NCI-H1105 (cell line): ENCODE results near the gene TNFRSF6B.
"Not testable (repeated sequence)": the region's sequence is repeated elsewhere in the genome, so short reads cannot be mapped to it uniquely, and the experiment has no call there.

Experiments
- DNase-seq: peaks from one replicate; lab custom pipeline; 2025; lab: John Stamatoyannopoulos, UW

Gene TNFRSF6B

DNA sequence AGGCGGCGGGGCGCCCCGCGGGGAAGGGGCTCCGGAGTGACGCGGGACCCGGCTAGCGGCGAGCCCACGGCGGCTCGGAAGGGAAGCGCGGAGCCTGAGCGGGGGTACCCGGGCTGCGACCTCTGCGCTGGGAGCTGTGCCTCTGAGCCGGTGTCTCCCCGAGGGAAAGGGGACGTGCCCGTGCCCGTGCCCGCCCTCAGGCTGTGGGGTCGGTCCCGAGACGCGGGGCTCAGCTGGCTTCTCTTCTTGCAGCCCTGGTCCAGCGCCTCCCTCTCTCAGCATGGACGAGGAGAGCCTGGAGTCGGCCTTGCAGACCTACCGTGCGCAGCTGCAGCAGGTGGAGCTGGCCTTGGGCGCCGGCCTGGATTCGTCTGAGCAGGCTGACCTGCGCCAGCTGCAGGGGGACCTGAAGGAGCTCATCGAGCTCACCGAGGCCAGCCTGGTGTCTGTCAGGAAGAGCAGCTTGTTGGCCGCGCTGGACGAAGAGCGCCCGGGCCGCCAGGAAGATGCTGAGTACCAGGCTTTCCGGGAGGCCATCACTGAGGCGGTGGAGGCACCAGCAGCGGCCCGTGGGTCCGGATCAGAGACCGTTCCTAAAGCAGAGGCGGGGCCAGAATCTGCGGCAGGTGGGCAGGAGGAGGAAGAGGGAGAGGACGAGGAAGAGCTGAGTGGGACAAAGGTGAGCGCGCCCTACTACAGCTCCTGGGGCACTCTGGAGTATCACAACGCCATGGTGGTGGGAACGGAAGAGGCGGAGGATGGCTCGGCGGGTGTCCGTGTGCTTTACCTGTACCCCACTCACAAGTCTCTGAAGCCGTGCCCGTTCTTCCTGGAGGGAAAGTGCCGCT lies 12.1 kb downstream of the TNFRSF6B start:
- DNase-seq: no peak

DNA sequence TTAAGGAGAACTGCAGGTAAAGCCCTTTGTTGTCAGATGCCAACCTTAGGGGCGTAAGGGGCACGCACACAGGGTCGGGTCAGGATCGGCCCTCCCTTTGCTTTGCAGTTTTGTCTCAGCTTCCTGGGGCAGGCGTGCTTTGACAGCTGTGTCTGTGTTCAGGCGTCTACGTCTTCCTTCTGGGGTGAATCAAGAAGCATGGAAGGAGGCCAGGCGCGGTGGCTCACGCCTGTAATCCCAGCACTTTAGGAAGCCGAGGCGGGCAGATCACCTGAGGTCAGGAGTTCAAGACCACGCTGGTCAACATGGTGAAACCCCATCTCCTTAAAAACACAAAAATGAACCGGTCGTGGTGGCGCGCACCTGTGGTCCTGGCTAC lies 12.7 kb downstream of the TNFRSF6B start:
- no peak for DNase-seq

DNA sequence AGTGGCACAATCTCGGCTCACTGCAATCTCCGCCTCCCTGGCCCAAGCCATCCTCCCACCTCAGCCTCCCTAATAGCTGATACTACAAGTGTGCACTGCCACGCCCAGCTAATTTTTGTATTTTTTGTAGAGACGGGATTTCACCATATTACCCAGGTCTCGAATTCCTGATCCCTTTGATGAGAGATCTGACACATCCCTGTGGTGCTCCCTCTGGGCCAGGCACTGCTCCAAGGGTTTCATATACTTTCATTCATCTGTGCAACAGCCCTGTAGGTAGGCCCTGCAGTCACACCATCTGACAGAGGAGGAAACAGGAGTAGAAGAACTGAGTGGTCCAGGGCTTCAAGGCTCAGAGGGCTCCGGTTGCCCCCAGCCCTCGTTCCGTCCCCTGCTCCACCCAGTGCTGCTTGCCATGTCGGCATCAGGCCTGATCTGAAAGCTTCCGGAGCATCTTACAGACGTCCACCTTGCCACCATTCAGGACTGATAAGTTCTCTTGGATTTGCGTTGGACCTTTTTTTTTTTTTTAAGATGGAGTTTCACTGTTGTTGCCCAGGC lies 14.7 kb downstream of the TNFRSF6B start:
- no peak for DNase-seq

DNA sequence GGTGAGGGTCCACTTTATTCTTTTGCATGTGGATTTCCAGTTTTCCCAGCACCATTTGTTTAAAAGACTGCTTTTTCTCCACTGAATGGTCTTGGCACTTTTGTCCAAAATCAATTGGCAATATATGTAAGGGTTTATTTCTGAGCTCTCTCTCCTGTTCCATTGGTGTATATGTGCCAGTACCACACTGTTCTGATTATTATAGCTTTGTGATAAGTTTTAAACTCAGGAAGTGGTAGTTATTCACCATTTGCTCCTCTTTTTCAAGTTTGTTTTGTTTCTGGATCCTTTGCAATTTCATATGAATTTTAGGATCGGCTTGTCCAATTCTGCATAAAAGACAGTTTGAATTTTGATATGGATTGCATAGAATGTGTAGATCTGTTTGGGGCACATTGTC lies 15.7 kb downstream of the TNFRSF6B start:
- DNase-seq: no peak

DNA sequence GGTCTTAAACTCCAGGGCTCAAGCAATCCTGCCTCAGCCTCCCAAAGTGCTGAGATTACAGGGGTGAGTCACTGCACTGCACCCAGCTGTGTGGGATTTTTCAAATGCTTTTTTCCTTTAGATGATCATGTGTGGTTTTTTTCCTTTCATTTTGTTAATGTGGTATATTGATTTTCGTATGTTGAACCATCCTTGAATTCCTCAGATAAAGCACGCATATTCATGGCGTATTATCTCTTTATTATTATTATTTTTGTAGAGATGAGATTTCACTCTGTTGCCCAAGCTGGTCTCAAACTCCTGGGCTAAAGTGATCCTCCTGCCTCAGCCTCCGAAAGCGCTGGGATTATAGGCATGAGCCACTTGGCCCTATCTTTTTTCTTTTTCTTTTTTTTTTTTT lies 18.4 kb downstream of the TNFRSF6B start:
- no peak for DNase-seq

DNA sequence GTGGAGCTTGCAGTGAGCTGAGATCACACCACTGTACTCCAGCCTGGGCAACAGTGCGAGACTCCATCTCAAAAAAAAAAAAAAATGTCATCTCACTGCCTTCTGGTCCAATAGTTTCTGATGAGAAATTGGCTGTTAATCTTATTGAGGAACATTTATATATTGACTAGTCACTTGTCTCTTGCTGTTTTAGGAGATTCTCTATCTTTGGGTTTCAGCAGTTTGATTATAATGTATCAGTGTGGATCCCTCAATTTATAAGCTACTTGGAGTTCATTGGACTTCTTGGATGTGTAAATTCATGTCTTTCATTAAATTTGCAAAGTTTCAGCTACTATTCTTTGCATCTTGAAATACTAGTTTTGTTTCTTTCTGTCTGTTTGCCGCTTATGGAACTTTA lies 22.5 kb downstream of the TNFRSF6B start:
- DNase-seq: no peak

DNA sequence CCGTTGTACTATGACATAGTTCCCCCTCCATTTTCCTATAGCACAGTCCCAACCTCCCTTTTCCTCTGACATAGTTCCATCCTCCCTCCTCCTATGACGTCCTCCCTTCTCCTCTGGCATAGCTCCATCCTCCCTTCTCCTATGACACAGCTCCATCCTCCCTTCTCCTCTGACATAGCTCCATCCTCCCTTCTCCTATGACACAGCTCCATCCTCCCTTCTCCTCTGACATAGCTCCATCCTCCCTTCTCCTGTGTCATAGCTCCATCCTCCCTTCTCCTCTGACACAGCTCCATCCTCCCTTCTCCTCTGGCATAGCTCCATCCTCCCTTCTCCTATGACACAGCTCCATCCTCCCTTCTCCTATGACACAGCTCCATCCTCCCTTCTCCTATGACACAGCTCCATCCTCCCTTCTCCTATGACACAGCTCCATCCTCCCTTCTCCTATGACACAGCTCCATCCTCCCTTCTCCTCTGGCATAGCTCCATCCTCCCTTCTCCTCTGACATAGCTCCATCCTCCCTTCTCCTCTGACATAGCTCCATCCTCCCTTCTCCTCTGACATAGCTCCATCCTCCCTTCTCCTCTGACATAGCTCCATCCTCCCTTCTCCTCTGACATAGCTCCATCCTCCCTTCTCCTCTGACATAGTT lies 26.6 kb downstream of the TNFRSF6B start:
- not testable (repeated sequence) for DNase-seq

DNA sequence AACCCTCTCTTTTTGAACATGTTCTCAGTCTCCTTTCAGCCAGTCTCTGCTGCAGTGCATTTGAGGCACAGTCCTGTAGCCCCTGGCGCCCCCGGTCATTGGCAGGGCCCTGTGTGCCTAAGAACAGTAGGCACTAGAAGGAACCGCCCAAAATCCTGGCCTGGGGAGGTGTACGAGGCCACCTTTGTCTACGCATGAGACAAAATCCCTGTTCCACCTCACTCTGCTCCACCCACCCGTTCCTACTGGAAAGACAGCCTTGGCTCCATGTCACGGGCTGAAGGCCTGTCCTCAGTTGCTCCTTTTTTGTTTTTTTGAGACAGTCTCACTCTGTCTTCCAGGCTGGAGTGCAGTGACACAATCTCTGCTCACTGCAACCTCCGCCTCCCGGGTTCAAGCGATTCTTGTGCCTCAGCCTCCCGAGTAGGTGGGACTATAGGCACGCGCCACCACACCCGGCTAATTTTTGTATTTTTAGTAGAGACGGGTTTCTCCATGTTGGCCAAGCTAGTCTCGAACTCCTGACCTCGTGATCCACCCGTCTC lies 33.8 kb downstream of the TNFRSF6B start:
- not testable (repeated sequence) for DNase-seq

DNA sequence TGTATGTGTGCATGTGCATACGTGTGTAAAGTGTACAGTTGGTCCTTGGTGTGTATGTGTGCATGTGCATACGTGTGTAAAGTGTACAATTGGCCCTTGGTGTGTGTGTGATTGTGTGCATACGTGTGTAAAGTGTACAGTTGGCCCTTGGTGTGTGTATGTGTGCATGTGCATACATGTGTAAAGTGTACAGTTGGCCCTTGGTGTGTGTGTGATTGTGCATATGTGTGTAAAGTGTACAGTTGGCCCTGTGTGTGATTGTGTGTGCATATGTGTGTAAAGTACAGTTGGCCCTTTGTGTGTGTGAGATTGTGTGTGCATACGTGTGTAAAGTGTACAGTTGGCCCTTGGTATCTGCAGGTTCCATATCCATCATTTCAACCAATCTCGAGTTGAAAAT lies 35.0 kb downstream of the TNFRSF6B start:
- DNase-seq: no peak

DNA sequence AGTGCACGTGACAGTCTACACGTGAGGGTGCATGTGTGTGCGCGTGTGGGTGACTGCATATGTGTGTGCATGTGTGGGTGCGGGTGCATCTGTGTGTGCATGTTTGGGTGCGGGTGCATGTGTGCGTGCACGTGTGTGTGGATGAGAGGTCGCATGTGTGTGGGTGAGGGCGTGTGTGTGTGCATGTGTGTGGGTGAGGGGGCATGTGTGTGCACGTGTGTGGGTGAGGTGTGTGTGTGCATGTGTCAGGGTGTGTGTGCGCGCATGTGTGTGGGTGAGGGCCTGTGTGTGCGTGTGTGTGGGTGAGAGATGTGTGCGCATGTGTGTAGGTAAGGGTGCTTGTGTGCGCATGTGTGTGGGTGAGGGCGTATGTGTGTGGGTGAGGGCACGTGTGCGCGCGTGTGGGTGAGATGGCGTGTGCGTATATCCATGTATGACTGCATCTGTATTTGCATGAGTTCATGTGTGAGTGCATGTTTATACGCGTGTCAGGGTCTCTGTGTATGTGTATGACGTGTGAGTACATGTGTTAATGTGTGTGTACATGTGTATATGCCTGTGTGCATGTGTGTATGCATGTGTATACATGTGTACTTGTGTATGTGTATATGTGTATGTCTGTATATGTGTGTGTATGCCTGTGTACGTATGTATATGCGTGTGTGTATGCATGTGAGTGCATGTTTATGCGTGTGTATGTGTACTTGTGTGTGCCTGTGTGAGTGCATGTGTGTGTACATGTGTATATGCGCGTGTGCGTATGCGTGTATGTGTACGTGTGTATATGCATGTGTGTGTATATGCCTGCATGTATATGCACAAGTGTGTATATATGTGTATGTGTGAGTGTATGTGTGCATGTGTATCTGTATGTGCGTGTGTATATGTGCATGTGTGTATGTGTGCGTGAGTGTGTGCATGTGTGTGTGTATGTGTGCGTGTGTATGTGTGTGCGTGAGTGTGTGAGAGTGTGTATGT lies 36.0 kb downstream of the TNFRSF6B start:
- DNase-seq: no peak

DNA sequence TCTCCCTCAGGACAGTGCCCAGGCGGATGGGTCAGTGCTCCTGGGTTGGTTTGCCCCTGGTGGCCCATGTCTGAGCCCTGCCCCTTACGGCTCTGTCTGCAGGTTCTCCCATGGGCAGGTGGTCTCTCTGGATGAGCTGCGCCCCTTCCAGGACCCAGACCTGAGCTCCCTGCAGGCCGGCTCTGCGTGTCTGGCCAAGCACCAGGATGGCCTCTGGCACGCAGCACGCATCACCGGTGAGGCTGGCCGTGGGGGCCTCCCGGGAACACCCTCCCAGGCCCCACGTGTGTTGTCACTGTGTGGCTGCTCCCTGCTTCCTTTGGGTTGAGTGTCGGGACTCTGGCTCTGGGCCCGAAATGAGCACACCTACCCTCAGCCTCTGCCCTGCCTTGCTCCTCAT lies 36.7 kb downstream of the TNFRSF6B start:
- DNase-seq: no peak

DNA sequence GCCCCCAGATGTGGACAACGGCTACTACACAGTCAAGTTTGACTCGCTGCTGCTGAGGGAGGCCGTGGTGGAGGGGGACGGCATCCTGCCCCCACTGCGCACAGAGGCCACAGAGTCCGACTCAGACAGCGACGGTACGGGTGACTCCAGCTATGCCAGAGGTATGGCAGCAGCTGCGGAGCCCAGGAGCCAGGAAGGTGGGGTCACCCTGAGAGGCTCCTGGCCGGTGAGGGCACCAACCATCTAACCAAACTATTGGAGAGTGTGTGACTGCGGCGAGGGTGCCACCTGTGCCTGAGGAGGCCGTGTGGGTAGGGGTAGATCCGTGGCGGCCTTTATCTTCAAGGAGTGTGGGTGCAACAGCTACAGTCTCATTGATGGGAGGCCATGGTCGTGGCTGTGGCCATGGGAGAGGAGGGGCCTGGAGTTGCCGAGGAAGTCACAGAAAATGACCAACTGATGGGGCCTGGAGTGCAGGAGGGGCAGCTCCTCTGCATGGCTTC lies 37.2 kb downstream of the TNFRSF6B start:
- no peak for DNase-seq

DNA sequence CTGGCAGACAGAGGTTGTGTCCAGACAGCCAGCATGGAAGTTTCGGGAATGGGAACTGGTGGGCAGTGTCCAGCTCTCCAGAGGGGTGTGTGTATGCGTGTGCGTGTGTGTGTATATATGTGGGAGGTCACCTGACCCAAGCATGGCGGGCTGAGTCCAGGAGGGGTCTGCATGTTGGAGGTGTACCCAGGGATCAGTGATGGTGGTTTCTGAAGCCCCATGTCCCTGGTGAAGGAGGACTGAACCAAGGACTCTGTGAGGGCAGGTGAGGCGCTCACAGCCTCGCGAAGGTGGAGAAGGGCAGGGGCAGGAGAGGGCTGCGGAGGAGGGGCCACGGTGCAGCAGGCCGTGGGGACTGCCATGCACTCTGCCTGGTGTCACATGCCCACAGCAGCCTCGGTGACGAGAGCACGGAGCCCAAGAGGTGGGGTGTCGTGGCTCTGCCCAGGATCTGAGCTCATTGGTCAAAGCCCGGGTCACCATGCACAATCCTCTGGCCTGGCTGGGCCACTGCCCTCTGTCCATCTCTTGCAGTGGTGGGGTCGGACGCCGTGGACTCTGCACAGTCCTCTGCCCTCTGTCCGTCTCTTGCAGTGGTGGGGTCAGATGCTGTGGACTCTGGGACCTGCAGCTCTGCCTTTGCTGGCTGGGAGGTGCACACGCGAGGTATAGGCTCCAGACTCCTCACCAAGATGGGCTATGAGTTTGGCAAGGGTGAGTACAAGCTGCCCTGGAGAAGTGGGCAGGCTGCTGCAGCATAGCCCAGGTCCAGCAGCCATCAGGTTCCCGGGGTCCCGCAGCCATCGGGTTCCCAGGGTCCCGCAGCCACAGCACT lies 37.9 kb downstream of the TNFRSF6B start:
- no peak for DNase-seq

DNA sequence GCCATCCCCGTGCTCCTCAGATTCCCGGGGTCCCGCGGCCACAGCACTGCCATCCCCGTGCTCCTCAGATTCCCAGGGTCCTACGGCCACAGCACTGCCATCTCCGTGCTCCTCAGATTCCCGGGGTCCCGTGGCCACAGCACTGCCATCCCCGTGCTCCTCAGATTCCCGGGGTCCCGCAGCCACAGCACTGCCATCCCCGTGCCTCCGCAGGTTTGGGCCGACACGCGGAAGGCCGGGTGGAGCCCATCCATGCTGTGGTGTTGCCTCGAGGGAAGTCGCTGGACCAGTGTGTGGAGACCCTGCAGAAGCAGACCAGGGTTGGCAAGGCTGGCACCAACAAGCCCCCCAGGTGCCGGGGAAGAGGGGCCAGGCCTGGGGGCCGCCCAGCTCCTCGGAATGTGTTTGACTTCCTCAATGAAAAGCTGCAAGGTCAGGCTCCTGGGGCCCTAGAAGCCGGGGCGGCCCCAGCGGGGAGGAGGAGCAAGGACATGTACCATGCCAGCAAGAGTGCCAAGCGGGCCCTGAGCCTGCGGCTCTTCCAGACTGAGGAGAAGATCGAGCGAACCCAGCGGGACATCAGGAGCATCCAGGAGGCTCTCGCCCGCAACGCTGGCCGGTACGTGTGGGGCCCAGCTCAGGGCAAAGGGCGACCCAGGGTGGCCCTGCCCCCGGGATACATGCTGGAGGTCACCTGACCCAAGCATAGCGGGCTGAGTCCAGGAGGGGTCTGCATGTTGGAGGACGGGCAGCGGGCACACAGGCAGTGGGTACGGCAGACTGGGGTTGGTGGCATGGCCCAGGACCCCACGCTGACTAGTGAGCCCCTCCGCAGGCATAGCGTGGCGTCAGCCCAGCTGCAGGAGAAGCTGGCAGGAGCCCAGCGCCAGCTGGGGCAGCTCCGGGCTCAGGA lies 38.8 kb downstream of the TNFRSF6B start:
- no peak for DNase-seq

DNA sequence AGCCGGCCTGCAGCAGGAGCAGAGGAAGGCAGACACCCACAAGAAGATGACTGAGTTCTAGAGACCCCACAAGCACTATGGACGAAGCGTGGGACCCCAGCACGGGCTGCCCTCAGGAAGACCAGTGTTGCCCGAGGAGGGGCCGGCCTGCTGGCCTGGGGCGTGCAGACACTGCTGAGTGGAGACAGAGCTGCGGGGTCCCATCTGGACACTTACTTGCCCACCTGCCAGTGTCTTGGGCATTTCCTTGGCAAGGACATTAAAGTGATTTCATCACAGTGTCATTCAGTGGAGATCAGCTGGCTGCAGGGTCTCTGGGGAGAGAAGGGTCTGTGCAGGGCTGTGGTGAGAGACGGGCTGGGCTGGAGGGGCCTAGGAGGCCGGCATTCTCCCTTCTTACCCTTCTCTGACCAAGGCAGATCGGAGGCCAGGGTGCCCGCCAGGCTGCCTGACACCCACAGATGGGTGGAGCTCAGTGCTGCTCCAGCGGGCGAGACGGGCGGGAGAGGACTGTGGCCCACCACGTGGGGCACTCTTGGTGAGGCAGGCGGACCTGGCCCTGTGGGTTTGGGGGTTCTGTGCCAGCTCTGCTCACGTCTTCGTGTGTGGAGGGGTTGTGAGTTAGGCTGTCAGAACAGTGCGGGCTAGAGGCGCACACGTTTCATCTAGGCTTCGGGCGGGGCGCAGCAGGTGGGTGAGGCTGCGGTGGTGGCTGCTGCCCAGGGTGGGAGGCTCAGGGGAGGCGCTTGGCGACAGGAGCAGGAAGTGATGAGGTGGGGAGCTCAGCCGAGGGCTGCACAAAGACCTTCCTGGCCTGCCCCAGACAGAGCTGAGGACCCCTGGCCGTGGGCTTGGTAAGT lies 39.6 kb downstream of the TNFRSF6B start, which contains the start of gene LIME1:
Gene LIME1 (plus strand): TSS at position 806 of the 860 bp plus-strand sequence. CDS start 886 bp downstream, outside the sequence.
- no peak for DNase-seq

DNA sequence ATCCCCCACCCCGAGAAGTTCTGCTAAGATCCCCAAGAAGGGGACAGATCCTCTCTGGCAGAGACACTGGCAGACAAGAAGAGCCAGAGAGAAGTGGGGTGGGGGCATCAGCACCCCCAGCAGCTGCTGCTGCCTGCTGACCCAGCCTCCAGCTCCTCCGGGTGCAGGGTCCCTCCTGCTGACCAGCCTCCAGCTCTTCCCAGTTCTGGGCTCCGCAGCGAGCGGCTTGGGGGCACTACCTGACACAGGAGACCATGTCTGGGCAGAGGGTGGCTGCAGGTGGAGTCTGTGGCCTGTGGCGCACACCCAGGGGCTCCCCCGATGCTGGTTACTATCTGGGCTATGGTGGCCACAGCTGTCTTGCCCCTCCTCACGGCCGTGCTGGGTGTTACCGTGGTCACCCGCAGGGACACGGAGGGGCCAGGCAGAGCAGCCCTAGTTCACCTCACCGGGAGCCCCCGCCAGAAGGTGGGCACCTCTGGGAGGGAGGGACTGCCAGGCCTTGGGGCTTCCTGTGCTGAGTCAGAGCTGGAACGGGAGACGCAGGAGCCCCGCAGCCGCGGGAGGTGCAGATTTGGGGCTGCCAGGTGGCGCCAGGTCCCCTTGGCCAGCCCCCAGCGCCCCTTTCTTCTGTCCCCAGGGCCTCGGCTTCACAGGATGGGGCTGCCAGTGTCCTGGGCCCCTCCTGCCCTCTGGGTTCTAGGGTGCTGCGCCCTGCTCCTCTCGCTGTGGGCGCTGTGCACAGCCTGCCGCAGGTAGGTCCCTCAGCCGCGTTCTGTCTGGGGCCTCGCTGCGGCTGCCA lies 40.6 kb downstream of the TNFRSF6B start:
- no peak for DNase-seq

DNA sequence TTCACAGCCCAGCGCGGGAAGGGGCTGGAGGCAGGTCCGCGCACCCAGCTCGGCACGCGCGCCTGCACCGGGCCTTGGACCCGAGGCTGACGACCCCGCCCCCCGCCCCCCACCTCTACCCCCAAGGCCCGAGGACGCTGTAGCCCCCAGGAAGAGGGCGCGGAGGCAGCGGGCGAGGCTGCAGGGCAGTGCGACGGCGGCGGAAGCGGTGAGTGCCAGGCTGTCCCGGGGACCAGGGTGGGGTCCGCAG lies 41.2 kb downstream of the TNFRSF6B start:
- DNase-seq: no peak
